Gastrocnemius medialis (tissue), 4 donors: ENCODE data around the gene AMIGO1.

ENCODE experiments used
- POLR2A ChIP-seq, 2 donors: fragments of 450-650 bp; IDR thresholded peaks; one replicate each; pipeline ENCODE4 v1.6.1; 2017; ENCODE audit warnings: antibody characterized with exemption in 2 of 2, mild to moderate bottlenecking in 2 of 2, moderate library complexity in 2 of 2
- TF ChIP-seq, protein P1 (sequence below), 5 experiments: fragments of 450-650 bp in 3 of 5; fragments of 200-600 bp in 2 of 5; sonication (generic) in 2 of 5; IDR thresholded peaks in 4 of 5; conservative IDR thresholded peaks in 1 of 5; 1 replicate in 4 of 5; 2 replicates in 1 of 5; pipeline ENCODE4 v1.5.1; 2016 to 2019; ENCODE audit warnings: antibody characterized with exemption in 5 of 5, mild to moderate bottlenecking in 3 of 5, moderate library complexity in 3 of 5

GRCh38 chr1:109538827-109539555, 29.5 kb upstream of the AMIGO1 start:
- TF ChIP-seq, protein P1, sequence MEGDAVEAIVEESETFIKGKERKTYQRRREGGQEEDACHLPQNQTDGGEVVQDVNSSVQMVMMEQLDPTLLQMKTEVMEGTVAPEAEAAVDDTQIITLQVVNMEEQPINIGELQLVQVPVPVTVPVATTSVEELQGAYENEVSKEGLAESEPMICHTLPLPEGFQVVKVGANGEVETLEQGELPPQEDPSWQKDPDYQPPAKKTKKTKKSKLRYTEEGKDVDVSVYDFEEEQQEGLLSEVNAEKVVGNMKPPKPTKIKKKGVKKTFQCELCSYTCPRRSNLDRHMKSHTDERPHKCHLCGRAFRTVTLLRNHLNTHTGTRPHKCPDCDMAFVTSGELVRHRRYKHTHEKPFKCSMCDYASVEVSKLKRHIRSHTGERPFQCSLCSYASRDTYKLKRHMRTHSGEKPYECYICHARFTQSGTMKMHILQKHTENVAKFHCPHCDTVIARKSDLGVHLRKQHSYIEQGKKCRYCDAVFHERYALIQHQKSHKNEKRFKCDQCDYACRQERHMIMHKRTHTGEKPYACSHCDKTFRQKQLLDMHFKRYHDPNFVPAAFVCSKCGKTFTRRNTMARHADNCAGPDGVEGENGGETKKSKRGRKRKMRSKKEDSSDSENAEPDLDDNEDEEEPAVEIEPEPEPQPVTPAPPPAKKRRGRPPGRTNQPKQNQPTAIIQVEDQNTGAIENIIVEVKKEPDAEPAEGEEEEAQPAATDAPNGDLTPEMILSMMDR (IDR thresholded peaks at IDR 0.05 in 4 of 5, conservative IDR thresholded peaks at IDR 0.05 in 1 of 5): no peak
- no peak for TF ChIP-seq POLR2A (IDR thresholded peaks at IDR 0.05)
